GM18517 (cell line): ENCODE measurements around the gene GPR34.

ENCODE experiments used
- ATAC-seq: cut with Tn5 transposase; IDR thresholded peaks from one replicate; pipeline ENCODE4 v1.9.1; 2021; ENCODE audit warnings: mild to moderate bottlenecking, moderate library complexity; ENCODE audit not compliant: unreplicated experiment

Gene GPR34

GRCh38 chrX:41730081-41730480 lies 41.3 kb downstream of the GPR34 start:
- ATAC-seq, result no peak

GRCh38 chrX:41732260-41732659 lies 43.5 kb downstream of the GPR34 start:
- no peak for ATAC-seq

- ATAC-seq, result peak; percentile 98
Observed at GRCh38 chrX:41733939-41734338, 45.2 kb downstream of the GPR34 start.

- no peak for ATAC-seq
Observed at GRCh38 chrX:41734530-41734929, 45.8 kb downstream of the GPR34 start.

- no peak for ATAC-seq
Observed at GRCh38 chrX:41737065-41737464, 48.3 kb downstream of the GPR34 start.

GRCh38 chrX:41739871-41740270 lies 51.1 kb downstream of the GPR34 start:
- no peak for ATAC-seq
